Testis (tissue), 2 donors: ENCODE measurements around the gene KLHL22.

Experiments
- POLR2A ChIP-seq: fragments of 450-650 bp; IDR thresholded peaks from one replicate; pipeline ENCODE4 v1.6.1; 2017; ENCODE audit warnings: antibody characterized with exemption, mild to moderate bottlenecking, moderate library complexity
- TF ChIP-seq, protein P1 (sequence below), 3 experiments: fragments of 450-650 bp in 2 of 3; fragments of 200-600 bp in 1 of 3; sonication (generic) in 1 of 3; IDR thresholded peaks; one replicate each; pipeline ENCODE4 v1.5.1; 2016 to 2019; ENCODE audit warnings: antibody characterized with exemption in 3 of 3, mild to moderate bottlenecking in 2 of 3, moderate library complexity in 1 of 3

DNA sequence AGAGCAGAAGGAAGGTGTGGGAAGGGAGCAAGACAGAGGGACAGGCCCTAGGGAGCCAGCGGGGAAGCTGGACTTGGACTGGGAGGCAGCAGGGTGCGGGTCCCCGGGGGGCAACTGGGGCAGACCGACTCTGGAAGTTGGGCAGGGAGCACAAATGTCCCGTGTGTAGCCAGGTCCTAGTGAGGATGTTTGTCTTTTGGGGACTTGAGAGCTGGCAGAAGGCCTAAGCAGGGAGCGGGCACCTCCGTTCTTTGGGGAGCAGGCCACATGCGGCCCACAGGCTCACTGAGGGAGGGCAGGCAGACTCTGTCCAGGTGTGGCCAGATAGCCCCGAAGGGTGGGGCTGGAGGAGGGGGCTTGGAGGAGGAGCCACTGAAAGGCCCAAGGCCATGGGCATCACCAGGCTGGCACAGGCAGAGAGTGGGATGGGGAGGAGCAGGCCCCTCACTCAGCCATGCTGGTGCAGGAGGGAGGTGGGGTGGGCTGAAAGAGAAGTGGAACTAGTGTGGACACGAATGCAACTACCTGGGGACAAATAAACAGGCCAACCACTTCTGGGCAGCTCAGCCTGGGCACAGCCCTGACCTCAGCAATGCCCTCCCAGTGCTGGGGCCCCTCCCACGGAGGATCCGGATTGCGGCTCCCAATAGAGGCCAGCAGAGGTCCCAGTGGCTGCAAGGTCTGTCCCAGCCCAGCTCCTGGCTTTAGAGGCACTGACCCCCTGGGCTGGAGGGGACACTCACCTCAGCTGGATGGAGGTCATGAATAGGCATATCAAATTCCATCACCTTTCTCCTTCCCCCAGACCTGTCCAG lies 56.7 kb downstream of the KLHL22 start:
- TF ChIP-seq, protein P1, sequence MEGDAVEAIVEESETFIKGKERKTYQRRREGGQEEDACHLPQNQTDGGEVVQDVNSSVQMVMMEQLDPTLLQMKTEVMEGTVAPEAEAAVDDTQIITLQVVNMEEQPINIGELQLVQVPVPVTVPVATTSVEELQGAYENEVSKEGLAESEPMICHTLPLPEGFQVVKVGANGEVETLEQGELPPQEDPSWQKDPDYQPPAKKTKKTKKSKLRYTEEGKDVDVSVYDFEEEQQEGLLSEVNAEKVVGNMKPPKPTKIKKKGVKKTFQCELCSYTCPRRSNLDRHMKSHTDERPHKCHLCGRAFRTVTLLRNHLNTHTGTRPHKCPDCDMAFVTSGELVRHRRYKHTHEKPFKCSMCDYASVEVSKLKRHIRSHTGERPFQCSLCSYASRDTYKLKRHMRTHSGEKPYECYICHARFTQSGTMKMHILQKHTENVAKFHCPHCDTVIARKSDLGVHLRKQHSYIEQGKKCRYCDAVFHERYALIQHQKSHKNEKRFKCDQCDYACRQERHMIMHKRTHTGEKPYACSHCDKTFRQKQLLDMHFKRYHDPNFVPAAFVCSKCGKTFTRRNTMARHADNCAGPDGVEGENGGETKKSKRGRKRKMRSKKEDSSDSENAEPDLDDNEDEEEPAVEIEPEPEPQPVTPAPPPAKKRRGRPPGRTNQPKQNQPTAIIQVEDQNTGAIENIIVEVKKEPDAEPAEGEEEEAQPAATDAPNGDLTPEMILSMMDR (IDR thresholded peaks at IDR 0.05): no peak
- no peak for TF ChIP-seq POLR2A
